Liver (tissue), 9 donors: Measurements from ENCODE around the gene XG. TPM values are rescaled to one million over a fixed set of nuclear protein-coding genes. Genes with fewer than 3 reads are reported as not detected.

Experiments used
- DNase-seq: peaks from one replicate; pipeline ENCODE4 v3.0.0-alpha.2; 2017; ENCODE audit warnings: low spot score
- H3K27ac ChIP-seq, 2 donors: one replicate each; pipeline ENCODE4 v1.7.0; 2013; ENCODE audit warnings: inconsistent platforms in 2 of 2, low read length in 2 of 2, control low read depth in 1 of 2, low read depth in 1 of 2, mild to moderate bottlenecking in 1 of 2
- H3K27me3 ChIP-seq, 4 donors: one replicate each; pipeline versions ENCODE4 v1.6.1 to v1.7.0; 2013; ENCODE audit warnings: low read length in 3 of 4, inconsistent platforms in 1 of 4, mild to moderate bottlenecking in 1 of 4, moderate library complexity in 1 of 4; ENCODE audit not compliant: control insufficient read depth in 4 of 4, insufficient read depth in 4 of 4
- H3K36me3 ChIP-seq, 4 donors: one replicate each; pipeline versions ENCODE4 v1.6.1 to v1.7.0; 2013; ENCODE audit warnings: low read length in 3 of 4, mild to moderate bottlenecking in 3 of 4, low read depth in 1 of 4, moderate library complexity in 1 of 4; ENCODE audit not compliant: control insufficient read depth in 4 of 4, insufficient read depth in 3 of 4
- H3K4me1 ChIP-seq, 4 donors: one replicate each; pipeline versions ENCODE4 v1.6.1 to v1.7.0; 2013; ENCODE audit warnings: low read length in 3 of 4, mild to moderate bottlenecking in 3 of 4, moderate library complexity in 1 of 4; ENCODE audit not compliant: control insufficient read depth in 4 of 4, insufficient read depth in 4 of 4
- H3K4me3 ChIP-seq, 3 donors: one replicate each; pipeline versions ENCODE4 v1.6.1 to v1.7.0; 2013; ENCODE audit warnings: low read length in 3 of 3, control low read depth in 1 of 3, low read depth in 1 of 3, mild to moderate bottlenecking in 1 of 3
- H3K9ac ChIP-seq, 2 donors: one replicate each; pipeline ENCODE4 v1.7.0; 2013; ENCODE audit warnings: low read length in 2 of 2, mild to moderate bottlenecking in 2 of 2, moderate library complexity in 2 of 2, control low read depth in 1 of 2, low read depth in 1 of 2
- H3K9me3 ChIP-seq, 4 donors: one replicate each; pipeline versions ENCODE4 v1.6.1 to v1.7.0; 2013; ENCODE audit warnings: low read length in 3 of 4; ENCODE audit not compliant: control insufficient read depth in 4 of 4
- ATF3 ChIP-seq: IDR thresholded peaks from 2 replicates; pipeline ENCODE4 v1.6.1; 2016; ENCODE audit warnings: antibody characterized with exemption
- CTCF ChIP-seq: fragments of 150-350 bp; IDR thresholded peaks from 2 replicates; pipeline ENCODE4 v1.5.1; 2017; ENCODE audit warnings: improper control_type of control experiment, low read depth, low read length; ENCODE audit not compliant: missing input control
- EGR1 ChIP-seq, 2 donors: IDR thresholded peaks; 2 replicates each; pipeline ENCODE4 v1.6.1; 2016 to 2018; ENCODE audit warnings: antibody characterized with exemption in 2 of 2, low read depth in 2 of 2
- FOXA1 ChIP-seq: IDR thresholded peaks from 2 replicates; pipeline ENCODE4 v1.6.1; 2016; ENCODE audit warnings: antibody characterized with exemption
- HNF4A ChIP-seq, 2 donors: conservative IDR thresholded peaks; 2 replicates each; pipeline ENCODE4 v1.6.1; 2016; ENCODE audit warnings: antibody characterized with exemption in 2 of 2, mild to moderate bottlenecking in 2 of 2
- HNF4G ChIP-seq: IDR thresholded peaks from 2 replicates; pipeline ENCODE4 v1.6.1; 2016; ENCODE audit warnings: antibody characterized with exemption
- JUND ChIP-seq, 2 donors: IDR thresholded peaks; 2 replicates each; pipeline ENCODE4 v1.6.1; 2016; ENCODE audit warnings: antibody characterized with exemption in 2 of 2
- MAX ChIP-seq: IDR thresholded peaks from 2 replicates; pipeline ENCODE4 v1.6.1; 2016; ENCODE audit warnings: antibody characterized with exemption
- NR2F2 ChIP-seq: IDR thresholded peaks from 2 replicates; pipeline ENCODE4 v1.6.1; 2016; ENCODE audit warnings: antibody characterized with exemption
- RAD21 ChIP-seq, 2 donors: IDR thresholded peaks; 2 replicates each; pipeline ENCODE4 v1.6.1; 2016; ENCODE audit warnings: antibody characterized with exemption in 2 of 2, mild to moderate bottlenecking in 2 of 2
- RXRA ChIP-seq, 2 donors: IDR thresholded peaks; 2 replicates each; pipeline ENCODE4 v1.6.1; 2017 to 2018; ENCODE audit warnings: antibody characterized with exemption in 2 of 2, mild to moderate bottlenecking in 1 of 2
- SP1 ChIP-seq: IDR thresholded peaks from 2 replicates; pipeline ENCODE4 v1.6.1; 2018; ENCODE audit warnings: antibody characterized with exemption, mild to moderate bottlenecking
- YY1 ChIP-seq: IDR thresholded peaks from 2 replicates; pipeline ENCODE4 v1.6.1; 2016; ENCODE audit warnings: antibody characterized with exemption, mild to moderate bottlenecking
- ZBTB33 ChIP-seq: IDR thresholded peaks from 2 replicates; pipeline ENCODE4 v1.6.1; 2016; ENCODE audit warnings: antibody characterized with exemption
- WGBS: extraction: QIAGEN DNeasy Blood & Tissue Kit; methylation state at CpG from one replicate; pipeline ENCODE4 v1.1.7; 2013; 5-methylcytosine and 5-hydroxymethylcytosine counted together
- polyA plus RNA-seq, 2 donors: library from polyadenylated mRNA; stranded (reverse) in 1 of 2; unstranded in 1 of 2; fragments of 200-250 nt in 1 of 2; fragments of >200 nt in 1 of 2; fragmentation: Nextera tagmentation in 1 of 2; extraction: Ambion mirVana in 1 of 2; gene quantifications; one replicate each; pipeline versions ENCODE4 v1.2.1 to v1.2.3, GENCODE V29; 2013 to 2015
- total RNA-seq, 2 donors: library from RNA; depleted of rRNA; stranded (reverse); fragments of >200 nt; gene quantifications; one replicate each; pipeline ENCODE4 v1.2.3, GENCODE V29; 2014
- donor health status: healthy.
- donor health status: healthy.
- donor health status: healthy.
- donor health status: healthy.
- donor health status: healthy.

XG gene
- total and polyA plus RNA-seq, 4 donors: 0.02 to 0.93 (median 0.74) TPM; not detected in 1

GRCh38 chrX:2717312-2717711 lies 34.5 kb upstream of the XG start:
- 87% methylated on average over 5 of the region's 5 CpGs for WGBS
- Histone ChIP-seq H3K4me1 (peaks cover 0 to 10% (median 3%) of the 10 kb centered on the region in 4 donors), H3K27ac (no peak overlapping the region), H3K9ac (no peak overlapping the region), H3K9me3 (no peaks in the 10 kb centered on the region), H3K27me3 (no peaks in the 10 kb centered on the region), H3K36me3 (peaks cover under 1 to 16% (median 6%) of the 10 kb centered on the region in 4 donors), H3K4me3 (no peak overlapping the region)
- TF ChIP-seq ZBTB33: no peak
- TF ChIP-seq HNF4A (conservative IDR thresholded peaks at IDR 0.05): no peak
- no peak for TF ChIP-seq JUND (IDR thresholded peaks at IDR 0.05)
- no peak for DNase-seq

- H3K4me1 ChIP-seq: peaks cover 0 to 10% (median 3%) of the 10 kb centered on the region in 4 donors
- H3K9ac ChIP-seq: no peak overlapping the region
- H3K4me3 ChIP-seq: no peak overlapping the region
- no peaks in the 10 kb centered on the region for H3K9me3 ChIP-seq
- no peak for TF ChIP-seq RAD21 (IDR thresholded peaks at IDR 0.05)
- TF ChIP-seq RXRA (IDR thresholded peaks at IDR 0.05): no peak
- TF ChIP-seq SP1: no peak
- TF ChIP-seq JUND (IDR thresholded peaks at IDR 0.05): no peak
- TF ChIP-seq YY1: no peak
- no peak for TF ChIP-seq MAX
- no peak for TF ChIP-seq CTCF
- TF ChIP-seq HNF4G: no peak
- no peak for TF ChIP-seq ATF3
- no peak overlapping the region for H3K27ac ChIP-seq
- H3K27me3 ChIP-seq: no peaks in the 10 kb centered on the region
- peaks cover 6 to 23% (median 14%) of the 10 kb centered on the region in 4 donors for H3K36me3 ChIP-seq
- DNase-seq: no peak
- WGBS: 94% methylated on average over 2 of the region's 2 CpGs
These were observed 33.0 kb upstream of the XG start for GRCh38 chrX:2718821-2719220.

GRCh38 chrX:2719774-2720447 lies 31.9 kb upstream of the XG start:
- TF ChIP-seq FOXA1 (peak; percentile 28), EGR1 (IDR thresholded peaks at IDR 0.05; ENCODE audit: low read depth in 2 of 2) (no peak), NR2F2 (no peak), SP1 (peak; percentile 72), YY1 (peak; percentile 40), RAD21 (IDR thresholded peaks at IDR 0.05) (peak; percentile 21 to 27), HNF4G (peak; percentile 59), ATF3 (no peak), HNF4A (conservative IDR thresholded peaks at IDR 0.05) (peak; percentile 92 to 94), RXRA (IDR thresholded peaks at IDR 0.05) (peak in 1 of 2 donors; percentile 25)
- DNase-seq: no peak

More at GRCh38 chrX:2719774-2720447, 31.9 kb upstream of the XG start:
- H3K4me3 ChIP-seq: no peak overlapping the region
- H3K27ac ChIP-seq: no peak overlapping the region
- WGBS: 63% methylated on average over 10 of the region's 10 CpGs
- no peak overlapping the region for H3K9ac ChIP-seq
- peaks cover 10 to 26% (median 16%) of the 10 kb centered on the region in 4 donors for H3K36me3 ChIP-seq
- no peaks in the 10 kb centered on the region for H3K9me3 ChIP-seq
- H3K27me3 ChIP-seq: no peaks in the 10 kb centered on the region
- peaks cover 0 to 10% (median 3%) of the 10 kb centered on the region in 4 donors for H3K4me1 ChIP-seq
